GM19193 (cell line): ENCODE results near the gene GNAT2.

Source experiments
- POLR2A ChIP-seq: IDR thresholded peaks from 4 replicates; pipeline ENCODE4 v1.6.1; 2011; ENCODE audit not compliant: insufficient read depth, insufficient read length; ENCODE audit errors: extremely low read depth

GNAT2 gene

DNA sequence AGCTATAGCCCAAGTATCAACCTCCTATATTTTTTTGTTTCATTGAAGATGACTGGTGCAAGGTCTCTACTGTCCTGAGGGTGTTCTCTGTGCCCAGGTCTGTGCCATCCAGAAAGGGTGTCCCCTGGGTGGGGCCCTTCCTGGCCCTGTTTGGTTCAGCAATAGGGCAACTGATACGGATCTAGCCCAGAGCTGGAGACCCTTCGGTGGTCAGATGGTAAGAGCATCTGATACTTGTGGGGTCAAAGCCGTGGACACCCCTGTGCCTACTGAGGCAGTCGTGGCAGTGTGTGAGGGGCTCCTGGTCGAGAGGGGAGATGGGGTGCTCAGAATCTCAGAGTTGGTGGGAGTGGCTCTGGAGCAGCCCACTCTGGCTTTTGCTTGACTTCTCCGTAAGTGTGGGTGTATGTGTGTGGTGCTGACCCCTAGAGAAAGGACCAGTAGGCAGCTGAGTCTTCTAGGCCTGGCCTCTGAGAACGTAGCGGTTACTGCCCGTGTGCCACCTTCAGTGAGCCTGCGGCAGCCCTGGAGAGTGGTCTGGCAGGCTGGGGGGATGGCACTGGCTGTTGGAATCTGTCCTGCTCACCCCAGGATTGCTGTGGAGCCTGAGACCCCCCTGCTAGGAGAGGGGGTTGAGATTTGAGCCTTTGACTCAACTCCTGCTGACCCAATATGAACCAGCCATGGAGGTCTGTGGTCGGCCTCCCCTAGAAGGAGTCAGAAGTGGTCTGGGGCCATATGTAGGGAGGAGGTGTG lies 2.9 kb upstream of the GNAT2 start:
- no peak for TF ChIP-seq POLR2A

DNA sequence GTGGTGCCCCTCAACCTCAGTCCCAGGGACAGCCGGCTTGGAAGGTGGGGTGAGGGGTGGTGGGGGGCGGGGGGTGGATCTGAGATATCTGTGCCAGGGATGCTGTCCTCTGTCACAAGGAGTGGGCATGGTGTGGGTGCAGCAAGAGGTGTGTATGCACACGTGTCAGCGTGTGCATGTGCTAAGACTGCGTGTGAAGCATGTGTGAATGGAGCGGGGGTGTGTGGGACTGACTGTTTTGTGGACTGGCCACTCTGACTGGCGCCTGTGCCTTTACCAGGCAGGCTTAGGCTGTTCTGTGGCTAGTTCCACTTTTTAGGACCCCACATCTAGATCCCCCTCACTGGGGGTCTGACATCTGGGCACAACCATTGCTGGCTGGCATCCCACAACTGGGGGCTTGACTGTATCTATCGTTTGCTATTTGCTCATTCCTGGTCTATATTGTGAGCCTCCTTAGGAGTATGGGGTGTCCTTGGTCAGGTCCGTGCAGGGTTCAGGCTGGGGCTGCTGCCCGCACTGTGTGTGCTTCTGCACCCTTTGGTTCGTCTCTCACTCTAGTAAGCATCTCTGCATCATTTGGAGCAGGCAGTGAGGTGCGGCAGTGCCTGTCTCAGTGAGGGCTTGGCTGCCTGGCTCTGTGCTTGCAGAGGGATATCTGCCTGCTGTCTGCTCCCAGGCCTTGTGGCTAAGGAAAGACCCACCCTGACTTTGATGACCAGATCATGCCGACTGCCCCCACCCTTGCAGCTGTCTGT lies 2.1 kb upstream of the GNAT2 start:
- TF ChIP-seq POLR2A = no peak

DNA sequence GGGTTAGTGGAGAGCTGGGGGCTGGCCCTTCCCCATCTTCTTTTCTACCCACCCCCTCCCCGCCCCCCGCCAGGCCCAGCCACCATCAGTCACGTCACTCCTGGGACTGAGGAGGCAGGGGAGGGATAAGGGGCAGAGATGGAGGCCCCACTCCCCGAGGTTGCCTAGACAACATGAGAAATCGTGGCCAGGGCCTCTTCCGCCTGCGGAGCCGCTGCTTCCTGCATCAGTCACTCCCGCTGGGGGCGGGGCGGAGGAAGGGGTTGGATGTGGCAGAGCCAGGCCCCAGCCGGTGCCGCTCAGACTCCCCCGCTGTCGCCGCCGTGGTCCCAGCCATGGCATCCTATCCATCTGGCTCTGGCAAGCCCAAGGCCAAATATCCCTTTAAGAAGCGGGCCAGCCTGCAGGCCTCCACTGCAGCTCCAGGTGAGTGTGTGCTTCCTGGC lies 1.4 kb upstream of the GNAT2 start:
- TF ChIP-seq POLR2A = peak; percentile 46

DNA sequence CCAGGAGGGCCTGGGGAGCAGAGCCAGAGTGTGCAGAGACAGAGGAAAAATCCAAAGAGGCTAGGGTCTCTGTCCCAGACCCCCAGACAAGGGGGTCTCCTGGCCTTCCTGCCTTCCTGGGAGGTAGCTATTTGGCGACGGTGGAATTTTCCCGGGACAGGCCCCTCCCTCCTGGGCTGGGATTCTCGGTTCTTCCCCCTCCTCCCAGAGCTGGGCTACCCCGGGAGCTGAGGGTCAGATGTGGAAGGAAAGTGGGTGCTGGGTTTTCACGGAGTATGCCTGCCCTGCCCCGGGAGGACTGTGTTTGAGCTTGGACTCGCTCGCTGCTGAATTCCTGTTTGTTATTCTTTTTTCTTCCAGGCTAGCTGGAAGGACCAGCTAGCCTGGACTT lies 980 bp upstream of the GNAT2 start:
- no peak for TF ChIP-seq POLR2A

DNA sequence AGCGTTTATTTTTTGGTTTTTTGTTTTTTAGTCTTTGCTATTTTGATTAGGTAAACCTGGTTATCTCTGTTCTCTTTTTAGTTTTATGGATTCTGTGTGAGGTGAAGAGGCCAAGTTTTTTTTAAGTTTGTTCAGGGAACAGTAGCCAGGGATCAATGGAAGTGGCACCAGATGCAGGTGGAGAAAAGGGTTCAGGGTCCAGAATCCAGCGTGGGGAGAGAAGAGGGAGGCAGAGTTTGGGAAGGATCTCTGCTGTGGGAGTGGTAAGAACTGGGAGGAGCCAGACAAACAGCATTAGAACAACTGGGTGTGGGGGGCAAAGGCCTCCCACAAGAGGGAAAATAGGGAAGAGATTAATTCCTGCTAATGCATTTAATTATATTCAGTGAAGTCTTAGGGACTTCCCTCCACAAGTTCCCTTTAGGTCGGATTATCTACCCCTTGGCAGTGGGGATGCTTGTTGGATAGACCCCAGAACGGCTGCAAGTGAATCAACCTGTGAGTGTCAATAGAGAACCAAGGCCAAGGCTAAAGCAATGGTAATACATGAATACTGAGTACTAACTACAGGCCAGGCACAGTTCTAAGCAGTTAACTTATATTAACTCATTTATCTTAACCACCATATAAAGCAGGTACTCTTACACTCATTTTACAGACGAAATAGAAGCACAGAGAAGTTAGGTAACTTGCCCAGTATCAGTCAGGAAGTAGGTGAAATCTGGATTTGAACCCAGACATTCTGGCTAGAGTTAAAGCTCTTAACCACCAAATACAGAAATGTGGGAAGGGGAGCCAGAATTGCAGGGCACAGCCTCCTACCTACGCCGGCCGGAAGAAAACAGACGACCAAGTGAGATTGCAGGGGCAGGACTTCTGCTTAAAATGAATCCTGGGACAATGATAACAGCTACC lies 498 bp downstream of the GNAT2 start:
- no peak for TF ChIP-seq POLR2A

DNA sequence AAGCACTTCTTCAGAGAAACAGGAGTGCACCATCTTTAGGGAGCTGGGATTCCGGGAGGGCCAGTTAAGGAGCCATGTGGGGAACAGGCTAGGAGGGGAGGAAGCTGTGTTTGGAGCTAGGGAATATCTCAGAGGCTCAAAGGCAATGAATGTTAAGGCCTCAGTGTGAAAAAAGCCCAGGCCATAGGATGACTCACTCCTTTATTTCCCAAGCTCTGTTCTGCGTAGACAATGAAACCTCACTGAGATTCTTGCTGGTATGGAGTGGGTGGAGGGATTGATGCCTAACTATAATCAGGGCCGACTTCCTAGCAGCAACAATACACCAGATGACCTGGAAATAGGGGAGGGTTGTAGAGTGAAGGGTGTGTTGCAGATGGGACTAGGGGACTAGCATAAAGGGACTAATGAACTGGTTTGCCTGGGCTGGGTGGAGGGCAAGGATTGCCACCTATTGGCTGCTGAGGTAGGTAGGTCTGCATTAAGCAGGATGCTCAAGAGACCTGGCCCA lies 2.1 kb downstream of the GNAT2 start:
- no peak for TF ChIP-seq POLR2A

DNA sequence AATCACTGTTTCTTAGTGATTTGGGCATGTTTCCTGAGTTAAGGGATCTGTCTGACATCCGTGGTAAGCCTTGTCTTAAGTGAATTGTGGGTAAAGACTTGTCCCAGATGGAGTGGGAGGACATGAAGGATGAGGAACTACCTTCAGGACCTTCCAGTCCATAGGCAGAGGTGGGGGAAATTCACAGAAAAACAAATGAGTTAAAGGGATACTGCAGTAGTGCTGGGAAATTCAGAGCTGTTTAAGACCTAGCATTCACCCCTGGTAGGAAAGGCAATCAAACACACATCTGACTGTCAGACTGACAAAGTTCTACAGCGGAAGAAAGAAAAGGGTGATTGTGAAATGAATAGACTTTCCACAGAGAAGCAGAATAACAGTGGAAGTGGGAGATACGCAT lies 3.0 kb downstream of the GNAT2 start:
- no peak for TF ChIP-seq POLR2A

DNA sequence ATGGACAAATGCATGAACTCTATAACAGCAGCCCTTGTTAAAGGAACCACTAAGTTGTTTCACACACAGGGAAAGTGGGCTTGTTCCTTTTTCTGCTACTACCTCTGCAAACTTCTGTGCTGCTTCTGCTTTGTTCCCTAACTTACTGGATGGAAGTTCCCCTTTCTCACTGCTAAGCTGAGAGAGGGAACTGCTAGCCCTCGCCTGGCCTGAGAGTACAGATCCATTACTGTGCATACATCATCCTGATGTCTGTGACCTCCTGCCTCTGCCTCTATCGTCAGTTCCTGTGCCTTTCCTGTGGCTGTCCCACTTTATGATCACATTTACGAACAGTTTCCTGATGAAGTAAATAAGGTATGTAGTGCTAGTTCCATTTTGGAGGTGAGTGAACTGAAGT lies 3.5 kb downstream of the GNAT2 start:
- TF ChIP-seq POLR2A = no peak

DNA sequence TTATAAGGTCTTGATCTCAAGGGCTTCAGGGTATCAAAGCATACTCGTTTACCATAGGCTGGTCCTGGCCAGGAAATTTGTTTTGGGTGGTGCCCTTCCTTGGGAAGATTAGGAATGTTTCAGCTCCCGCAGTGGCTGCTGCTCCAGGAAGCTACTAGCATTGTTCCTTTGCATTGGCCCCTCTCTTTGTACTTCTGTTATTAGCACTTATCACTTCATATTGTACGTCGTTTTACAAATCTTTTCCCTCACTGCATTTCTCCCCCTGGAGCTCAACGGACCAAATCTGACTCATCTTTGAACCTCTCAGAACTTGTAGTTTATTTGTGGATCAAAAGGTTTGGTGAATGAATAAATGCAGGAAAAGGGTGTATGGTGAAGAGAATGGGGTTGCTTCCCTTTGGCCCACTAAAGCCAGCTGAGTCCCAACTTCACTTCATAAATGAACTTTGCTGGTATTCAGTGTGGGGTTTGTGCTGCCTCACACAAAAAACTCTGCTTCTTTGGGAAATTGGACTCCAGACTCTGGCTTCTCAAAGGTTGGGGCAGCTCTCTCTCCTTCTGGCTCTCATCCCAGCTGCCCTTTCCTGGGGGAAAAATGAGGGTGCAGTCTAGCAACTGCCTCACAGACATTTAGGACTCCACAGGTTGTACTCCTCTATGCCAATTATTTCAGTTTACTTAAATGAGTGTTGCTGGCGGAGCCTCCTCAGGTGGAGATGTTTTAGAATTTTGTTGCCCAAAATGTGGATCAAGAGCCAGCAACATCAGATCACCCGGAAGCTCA lies 5.9 kb downstream of the GNAT2 start:
- no peak for TF ChIP-seq POLR2A

DNA sequence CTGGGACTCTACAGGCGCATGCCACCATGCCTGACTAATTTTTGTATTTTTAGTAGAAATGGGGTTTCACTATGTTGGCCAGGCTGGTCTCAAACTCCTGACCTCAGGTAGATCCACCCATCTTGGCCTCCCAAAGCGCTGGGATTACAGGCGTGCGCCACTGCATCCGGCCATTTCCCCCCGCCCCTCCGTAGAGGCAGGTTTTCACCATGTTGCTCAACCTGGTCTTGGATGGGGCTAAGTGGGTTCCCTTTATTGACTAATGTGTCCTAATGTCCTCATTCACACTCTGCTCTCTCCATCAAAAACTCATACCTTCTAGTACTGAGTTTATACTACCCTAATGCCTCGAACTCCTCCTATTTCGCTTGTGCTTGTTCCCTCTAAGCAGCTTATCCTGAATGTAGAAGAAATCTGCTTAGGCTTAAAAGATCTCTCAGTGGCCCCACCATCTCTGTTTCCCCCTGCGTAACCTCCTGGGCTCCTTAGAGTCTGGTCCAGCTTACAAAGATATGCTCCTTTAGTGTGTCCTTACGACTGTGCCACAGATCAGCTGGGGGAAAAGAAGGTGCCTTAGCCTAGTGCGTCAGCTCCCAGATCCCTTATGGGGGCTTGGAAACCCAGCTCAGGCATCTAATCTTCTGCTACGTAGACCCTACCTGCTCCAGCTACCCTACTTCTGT lies 8.0 kb downstream of the GNAT2 start:
- TF ChIP-seq POLR2A = no peak

DNA sequence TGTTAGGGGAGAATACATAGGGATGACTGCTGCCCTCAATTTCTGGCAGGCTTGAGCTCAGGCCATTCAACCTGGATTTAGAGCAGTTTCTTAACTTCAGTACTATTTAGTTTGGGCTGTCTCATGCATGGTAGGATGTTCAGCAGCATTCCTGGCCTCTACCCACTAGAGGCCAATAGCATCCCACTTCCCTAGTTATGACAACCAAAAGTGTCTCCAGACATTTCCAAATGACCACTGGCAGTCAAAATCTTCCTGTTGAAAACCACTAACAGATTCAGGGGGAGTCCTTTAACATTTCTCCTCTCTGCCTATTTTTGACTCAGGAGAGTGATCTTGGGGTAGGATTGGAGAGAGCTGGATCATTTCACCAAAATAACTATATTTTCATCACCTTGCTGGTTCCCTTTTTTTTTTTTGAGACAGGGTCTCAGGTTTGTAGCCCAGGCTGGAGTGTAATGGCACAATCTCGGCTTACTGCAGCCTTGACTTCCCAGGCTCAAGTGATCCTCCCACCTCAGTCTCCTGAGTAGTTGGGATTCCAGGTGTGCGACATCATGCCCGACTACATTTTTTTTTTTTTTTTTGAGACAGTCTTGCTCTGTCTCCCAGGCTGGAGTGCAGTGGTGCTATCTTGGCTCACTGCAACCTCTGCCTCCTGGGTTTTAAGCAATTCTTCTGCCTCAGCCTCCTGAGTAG lies 8.7 kb downstream of the GNAT2 start:
- no peak for TF ChIP-seq POLR2A

DNA sequence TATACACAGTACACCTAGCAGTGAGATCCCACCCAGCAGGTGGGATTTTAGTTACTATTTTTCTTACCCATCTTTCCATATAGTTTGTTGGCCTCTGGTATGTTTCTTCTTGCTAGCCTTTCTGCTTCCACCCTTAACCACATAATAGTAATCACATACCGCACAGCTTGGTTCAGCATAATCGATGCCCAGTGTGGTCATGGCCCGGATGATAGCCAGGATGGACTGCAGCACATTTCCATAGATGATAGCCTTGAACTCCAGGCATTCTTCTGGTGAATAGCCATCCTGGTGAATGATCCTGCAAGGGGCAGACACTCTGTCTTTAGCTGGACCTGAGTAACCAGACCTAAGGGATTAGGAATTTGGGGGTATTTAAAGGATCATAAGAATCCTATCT lies 9.5 kb downstream of the GNAT2 start:
- TF ChIP-seq POLR2A = no peak

DNA sequence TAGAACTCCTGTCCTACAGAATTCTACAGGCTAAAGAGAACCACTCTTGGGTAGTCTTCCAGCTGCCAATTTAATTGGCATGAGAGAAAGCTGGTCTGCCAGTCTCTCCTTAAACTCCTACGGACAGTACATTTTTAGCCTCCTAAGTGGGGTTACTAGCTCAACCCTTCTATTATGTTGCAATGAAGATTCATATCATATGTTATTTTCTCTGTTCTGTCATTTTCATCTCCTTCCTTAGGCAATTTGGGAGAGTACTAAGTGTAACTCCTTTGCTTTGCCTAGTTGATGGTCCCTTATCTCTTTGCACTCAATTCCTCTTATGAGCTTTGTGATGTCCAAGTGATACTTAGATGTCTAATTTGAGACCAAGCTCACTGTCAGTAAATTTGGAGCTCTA lies 14.0 kb downstream of the GNAT2 start:
- no peak for TF ChIP-seq POLR2A

DNA sequence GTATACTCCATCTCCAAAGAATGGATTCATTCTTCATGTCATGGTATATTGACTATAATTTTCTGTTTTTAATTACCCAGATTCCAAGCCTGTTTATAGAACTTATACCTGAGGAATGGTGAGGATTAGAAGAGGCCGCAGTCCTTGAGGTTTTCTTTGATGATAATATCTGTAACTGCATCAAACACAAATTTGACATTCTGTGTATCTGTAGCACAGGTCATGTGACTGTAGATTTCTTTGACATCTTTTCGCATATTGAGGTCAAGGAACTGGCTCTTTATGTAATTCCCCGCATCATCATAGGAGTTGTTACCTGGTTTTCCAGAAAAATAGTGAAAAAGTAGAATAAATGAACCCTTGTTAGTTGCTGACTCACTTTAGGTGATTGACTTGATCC lies 16.2 kb downstream of the GNAT2 start:
- TF ChIP-seq POLR2A = no peak

DNA sequence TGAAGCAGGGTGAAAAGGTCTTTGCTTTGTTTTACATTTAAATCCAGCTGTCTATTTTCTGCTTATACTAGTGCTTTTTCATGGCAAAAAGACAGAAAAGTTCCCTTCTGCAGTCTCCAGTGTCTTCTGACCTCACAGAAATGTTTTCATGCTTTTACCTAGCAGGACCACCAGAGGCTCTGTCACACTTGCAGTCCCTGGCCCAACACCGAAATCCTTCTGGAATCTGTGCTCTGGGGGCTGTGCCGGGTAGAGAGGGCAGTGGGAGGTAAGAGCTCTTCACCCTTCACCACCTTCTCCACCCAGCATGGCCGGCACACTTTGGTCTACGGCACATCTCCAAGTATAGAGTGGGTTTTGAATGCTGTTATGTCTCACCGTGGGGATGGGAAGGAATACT lies 20.8 kb downstream of the GNAT2 start:
- no peak for TF ChIP-seq POLR2A
